Measurements from ENCODE around the gene OR52N1.

OR52N1 gene
- total RNA-seq: 0 reads per million in 2 experiments

DNA sequence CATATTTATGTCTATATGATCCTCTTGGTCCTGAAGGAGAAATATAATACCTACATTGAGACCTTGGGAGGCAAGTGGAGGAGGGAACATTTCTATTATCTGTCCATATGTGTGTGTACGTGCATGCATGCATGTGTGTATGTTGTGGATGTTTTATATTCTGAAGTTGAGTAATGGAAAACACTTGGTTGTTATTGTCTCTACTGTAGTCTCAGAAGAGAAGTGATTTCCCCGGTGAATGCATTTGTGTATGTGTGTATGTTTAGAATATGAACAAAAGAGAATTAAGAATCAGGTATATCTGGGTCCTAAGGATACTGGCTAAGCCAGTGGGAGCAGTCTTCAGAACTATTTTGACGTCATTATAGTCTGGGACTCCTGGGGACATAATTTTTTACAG lies at the start of gene OR52N1:
TSS of gene OR52N1 (minus strand) at position 101 of the 400 bp plus-strand sequence. CDS start 2,449 bp downstream, outside the sequence.
- DNase-seq (ENCODE audit: low read depth): no peak

DNA sequence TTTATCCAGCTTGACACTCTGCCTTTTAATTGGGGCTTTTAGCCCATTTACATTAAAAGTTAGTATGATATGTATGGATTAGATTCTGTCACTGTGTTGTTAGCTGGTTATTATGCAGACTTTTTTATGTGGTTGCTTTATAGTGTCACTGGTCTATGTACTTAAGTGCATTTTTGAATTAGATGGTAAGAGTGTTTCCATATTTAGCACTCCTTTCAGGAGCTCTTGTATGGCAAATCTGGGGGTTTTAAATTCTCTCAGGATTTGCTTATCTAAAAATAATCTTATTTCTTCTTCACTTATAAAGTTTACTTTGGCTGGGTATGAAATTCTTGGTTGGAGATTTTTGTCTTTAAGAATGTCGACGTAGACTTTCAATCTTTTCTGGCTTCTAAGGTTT lies 46.6 kb upstream of the OR52N1 start:
- no peak for DNase-seq (ENCODE audit: low read depth)

DNA sequence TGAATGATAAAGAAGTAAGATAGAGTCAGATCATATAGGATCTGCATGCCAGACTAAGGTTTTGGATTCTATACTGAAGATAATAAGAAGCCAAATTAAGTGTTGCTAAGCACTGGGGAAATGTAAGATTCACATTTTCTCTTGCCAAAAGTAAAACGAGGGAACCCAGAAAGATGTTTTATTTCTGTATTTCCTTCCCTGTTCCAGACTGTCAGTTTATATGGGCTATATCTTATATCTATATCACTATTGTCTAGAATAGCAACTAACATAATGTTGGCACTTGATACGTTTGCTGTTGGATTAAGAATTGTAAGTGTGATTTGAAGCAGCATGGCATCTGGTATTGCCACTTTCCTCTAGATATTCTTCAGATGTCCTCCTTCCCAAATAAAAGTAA lies 42.4 kb upstream of the OR52N1 start:
- no peak for DNase-seq (ENCODE audit: low read depth)

DNA sequence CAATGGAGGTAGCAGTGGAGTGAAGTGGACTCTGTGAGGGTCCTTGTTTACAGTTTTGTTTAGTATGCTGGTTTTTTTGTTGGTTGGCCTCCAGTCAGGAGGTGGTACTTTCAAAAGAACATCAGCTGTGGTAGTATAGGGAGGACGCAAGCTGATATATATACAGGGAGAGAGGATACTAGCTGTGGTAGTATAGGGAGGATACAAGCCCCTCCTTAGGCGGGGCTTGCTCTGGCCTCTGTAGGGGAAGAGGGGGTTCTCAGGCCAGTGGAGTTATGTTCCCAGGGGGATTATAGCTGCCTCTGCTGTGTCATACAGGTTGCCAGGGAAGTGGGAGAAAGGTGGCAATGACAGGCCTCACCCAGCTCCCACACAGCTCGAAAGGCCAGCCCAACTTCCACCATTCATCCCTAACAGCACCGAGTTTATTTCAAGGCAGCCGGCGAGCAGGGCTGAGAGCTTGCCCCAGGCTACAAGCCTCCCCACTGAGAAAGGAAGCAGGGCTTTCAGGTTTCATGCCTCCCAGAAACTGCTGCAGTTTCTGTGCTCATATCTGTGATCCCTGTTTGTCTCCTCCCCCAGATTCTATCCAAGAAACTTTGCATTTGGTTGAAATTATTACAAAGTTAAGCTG lies 40.2 kb upstream of the OR52N1 start:
- DNase-seq (ENCODE audit: low read depth): no peak

DNA sequence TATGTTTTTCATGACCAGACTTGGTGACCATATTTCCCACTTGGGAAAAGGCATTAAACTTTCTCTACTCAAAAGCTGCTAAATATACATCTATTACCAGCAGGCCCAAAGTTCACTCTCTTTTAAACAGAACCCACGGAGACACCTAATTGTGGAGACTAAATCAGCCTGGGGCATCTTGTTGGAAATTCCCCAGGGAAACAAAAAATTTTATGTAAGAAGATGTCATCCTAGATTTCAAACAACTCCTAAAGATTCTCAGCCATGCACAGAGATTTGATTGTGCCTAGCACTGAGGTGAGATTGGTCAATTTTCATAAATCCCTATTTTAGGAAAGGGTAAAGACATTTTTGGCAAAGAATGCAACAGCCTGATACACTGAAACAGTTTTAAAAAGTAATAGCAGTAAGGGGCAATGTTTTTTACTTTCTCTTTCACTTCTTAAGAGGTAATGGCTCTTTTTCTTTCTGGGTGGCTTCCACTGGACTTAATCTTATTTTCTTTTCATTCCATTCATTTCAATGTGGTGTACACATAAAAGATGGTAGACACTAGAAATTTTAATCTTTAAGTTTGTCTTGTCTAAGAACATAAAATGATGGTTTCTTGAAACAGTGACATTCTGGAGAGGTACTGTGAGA lies 27.3 kb upstream of the OR52N1 start:
- no peak for DNase-seq (ENCODE audit: low read depth)

DNA sequence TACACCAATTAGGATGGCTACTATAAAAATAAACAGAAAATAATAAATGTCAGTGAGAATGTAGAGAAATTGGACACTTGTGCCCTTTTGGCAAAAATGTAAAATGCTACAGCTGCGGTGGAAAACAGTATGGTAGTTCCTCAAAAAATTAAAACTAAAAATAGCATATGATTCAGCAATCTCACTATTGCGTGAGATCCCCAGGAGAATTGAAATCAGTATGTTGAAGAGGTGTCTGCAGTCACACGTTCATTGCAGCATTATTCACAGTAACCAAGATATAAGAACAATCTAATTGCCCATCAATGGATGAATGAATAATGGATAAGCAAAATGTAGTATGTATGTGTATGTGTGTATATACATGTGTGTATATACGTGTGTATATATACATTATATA lies 24.5 kb upstream of the OR52N1 start:
- DNase-seq (ENCODE audit: low read depth): no peak

DNA sequence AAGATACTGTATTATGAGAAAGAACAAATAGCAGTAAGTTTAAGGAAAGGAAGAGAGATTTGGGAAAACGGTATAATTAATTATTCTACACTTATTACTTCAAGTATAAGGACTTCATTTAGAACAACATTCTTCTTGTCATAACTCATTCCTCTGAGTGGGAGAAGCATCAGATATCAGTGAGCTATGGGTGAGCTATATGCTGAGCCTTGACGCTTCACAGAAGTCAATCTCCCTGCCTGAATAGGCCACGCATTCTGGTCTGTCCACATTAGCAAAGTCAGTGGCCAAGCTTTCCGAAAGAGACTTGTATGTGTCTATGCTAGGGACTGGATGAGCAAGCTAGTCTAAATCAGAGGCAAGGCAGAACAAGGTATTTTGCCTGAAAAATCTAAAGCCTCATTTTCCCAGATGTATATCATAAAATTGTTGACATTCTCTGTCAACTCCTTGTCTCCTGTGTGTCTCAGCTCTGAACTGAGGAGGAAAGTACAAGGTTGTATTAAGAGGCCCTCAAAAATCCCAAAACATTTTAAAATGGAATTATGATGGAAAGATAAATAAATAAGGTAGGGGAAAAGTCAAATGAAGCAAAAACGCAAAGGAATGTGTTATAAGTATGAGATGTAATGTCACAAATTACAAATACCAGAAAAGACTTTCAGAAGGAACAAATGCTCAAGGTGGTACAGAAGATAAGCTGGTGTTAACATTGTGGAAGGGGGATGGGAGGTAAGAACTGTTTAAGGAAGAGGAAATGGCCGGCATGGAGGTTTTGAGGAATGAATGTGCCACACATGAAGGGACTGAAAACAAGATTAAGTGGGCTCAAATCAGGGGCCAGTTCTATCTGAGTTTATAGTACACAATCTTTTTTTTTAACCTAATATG lies 19.1 kb upstream of the OR52N1 start:
- DNase-seq (ENCODE audit: low read depth): no peak

DNA sequence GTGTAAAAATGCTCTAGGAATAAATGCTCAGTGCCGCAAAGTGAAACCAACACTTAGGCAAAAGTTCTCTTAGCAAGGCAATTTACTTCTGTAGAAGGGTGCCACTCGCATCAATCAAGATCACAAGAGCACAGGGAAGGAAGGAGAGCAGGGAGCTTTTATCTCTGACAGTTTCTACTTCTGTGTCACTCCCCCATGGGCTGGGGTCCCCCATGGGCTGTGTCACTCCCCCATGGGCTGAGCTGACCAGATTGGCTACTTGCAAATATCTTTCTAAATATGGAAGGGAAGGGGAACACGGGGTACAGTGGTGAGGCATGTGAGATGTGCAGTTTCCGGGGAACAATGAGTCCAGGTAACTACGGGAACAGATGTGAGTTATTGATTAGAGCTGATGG lies 18.1 kb upstream of the OR52N1 start:
- no peak for DNase-seq (ENCODE audit: low read depth)

DNA sequence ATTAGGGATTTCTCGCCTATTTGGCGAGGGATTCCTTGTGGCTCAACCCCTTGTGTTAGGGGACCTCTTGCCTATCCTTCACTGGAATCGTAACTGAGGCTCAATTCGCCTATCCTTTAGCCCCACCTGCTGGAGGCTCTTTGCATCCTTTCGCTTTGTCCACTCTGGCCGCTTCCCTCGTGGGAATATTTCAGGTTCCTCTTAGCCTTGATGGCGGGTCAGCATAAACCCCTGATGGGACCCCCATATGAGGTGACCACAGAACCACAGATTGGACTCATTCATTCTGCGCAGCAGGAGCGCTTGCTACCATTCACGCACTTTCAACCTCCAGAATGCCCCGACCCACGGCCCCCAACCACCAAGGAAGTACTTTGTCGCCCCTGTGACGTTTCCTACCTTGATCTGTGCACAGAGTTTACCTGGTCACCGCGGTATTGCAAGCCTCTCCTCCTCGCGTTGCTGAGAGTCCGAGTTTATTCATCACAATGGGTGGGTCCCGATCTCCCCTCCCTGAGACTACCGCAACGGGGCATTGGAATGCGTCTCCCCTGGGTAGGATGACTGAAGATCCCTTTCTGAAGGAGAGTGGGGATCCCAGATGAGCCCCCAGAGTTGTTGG lies 17.5 kb upstream of the OR52N1 start, which contains the start of gene OR52N2:
TSS of gene OR52N2 (plus strand) at position 425 of the 622 bp plus-strand sequence. CDS start 11,412 bp downstream, outside the sequence.
- DNase-seq (ENCODE audit: low read depth): peak; percentile 59

DNA sequence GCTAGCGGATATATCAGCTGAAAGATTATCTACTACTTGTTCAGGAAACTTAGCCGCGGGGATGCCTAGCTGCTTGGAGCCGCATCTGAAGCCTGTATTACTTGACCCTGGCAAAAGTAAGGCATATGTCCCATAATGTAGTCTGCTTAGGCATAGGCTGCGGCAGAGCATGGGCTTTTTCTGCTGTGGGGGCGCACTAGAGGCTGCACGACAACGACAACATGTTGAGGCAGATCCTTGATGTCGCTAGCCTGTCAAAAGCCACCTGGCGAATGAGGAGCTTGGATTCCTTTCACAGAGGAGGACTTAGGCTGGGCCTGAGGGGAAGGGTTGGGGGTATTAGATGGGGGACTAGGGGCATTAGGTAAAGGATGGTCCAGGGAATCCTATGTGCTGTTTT lies 16.5 kb upstream of the OR52N1 start:
- no peak for DNase-seq (ENCODE audit: low read depth)

DNA sequence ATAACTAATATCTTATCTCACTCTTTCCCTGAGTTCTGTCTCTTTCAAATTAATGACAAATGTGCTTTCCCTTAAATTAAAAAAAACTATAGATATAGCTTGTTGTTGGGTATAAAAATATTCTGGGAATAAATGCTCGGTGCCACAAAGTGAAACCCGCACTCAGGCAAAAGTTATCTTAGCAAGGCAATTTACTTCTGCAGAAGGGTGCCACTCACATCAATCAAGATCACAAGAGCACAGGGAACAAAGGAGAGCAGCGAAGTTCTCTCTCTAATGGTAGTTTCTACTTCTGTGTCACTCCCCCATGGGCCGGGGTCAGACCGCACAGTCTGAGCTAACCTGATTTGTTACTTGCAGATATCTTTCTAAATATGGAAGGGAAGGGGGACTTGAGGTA lies 12.9 kb upstream of the OR52N1 start:
- no peak for DNase-seq (ENCODE audit: low read depth)

DNA sequence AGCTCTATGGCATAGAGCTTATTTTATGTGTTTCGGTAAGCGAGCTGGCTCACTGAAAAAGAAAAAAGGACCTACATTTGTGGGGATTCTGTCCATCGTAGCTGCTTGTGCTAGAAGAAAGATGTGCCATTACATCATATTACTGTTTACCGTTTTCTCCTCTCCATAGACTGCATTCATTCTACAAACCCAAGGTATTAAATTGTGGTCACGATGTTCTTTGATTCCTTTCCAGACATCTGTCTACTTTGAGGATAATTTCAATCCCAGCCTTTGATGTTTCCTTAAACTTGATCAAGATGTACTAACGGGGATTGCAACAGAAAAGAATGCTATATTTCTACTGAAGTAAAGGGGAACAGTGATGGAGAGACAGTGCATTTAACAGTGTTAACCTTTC lies 5.5 kb upstream of the OR52N1 start:
- no peak for DNase-seq (ENCODE audit: low read depth)

DNA sequence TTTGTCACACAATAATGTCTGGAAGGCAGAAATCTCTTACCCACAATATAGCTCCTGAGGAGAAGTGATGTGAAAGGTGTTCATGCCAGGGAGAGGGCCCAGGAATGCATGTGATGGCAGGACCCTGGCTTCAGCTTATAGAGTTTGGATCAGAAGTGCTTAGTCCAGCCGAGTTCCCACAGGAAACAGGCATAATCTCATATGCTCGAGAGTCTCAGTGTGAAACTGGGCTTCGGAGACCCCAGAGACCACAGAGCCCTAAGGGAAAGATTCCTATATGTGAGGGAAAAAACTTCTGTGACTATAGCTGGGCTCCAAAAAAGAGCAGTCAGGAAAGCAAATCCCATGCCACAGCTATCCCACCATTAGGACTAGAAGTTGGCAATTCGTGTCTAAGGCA lies 7.8 kb downstream of the OR52N1 start, which contains the start of gene OR52N5:
TSS of gene OR52N5 (minus strand) at position 101 of the 400 bp plus-strand sequence. CDS start 4,721 bp downstream, outside the sequence.
- no peak for DNase-seq (ENCODE audit: low read depth)

DNA sequence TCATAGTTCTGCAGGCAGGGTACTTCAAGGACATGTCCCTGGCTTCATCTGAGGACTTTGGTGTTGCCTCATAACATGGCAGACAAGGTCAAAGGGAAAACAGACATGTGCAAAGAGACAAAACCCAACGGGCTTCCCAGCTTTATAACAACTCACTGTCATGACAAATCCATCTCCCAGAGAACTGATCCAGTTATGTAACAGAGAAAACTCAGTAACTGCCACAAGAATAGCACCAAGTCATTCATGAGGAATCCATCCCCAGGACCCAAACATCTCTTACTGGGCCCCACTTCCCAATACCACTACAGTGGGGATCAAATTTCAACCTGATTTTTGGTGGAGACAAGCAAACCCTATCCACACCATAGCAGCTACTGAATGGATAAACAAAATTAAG lies 24.0 kb downstream of the OR52N1 start:
- DNase-seq (ENCODE audit: low read depth): no peak

DNA sequence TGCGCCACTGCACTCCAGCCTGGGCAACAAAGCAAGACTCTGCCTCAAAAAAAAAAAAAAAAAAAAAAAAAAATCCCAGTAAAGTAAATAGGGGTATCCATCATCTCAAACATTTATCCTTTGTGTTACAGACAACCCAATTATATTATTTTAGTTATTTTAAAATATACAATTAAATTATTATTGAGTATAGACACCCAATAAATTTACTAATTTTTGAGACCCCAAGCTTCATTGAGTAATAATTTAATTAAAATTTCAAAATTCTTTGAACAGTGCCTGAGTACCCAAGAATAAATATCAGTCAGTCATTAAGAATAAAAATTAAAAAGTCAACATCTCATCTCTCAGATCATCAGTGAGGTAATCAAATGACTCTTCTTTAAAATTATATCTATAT lies 37.1 kb downstream of the OR52N1 start, which contains the start of gene OR52N4:
TSS of gene OR52N4 (plus strand) at position 301 of the 400 bp plus-strand sequence. CDS start 498 bp downstream, outside the sequence.
- no peak for DNase-seq (ENCODE audit: low read depth)

DNA sequence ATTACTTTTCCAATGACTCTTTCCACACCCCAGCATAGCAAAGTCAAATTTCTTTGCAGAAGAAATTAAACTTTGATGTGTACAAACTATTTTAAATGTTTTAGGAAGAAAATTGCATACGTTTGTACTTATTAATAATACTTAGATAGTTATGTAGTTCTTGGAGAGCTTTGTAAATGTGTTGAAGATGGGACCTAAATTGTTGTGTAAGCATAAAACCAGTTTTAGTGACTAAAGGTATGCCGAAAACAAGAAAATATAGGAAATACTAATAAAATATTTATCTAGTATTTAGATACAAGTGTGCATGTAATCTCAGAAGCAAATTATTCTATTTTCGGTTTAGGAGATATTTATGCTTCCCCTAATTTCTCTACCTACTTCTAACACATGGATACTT lies 41.2 kb downstream of the OR52N1 start:
- DNase-seq (ENCODE audit: low read depth): no peak

DNA sequence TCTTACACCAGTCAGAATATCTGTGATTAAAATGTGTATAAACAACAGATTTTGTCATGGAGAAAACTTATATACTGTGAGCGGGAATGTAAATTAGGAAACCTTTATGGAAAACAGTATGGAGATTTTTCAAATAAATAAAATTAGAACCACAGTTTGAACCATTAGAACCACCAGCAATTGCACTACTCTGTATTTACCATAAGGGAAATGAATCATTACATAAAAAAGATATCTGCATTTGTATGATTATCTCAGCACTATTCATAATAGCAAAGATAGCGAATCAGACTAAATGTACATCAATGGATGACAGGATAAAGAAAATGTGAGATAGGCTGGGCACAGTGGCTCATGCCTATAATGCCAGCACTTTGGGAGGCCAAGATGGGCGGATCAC lies 44.5 kb downstream of the OR52N1 start:
- DNase-seq (ENCODE audit: low read depth): no peak

DNA sequence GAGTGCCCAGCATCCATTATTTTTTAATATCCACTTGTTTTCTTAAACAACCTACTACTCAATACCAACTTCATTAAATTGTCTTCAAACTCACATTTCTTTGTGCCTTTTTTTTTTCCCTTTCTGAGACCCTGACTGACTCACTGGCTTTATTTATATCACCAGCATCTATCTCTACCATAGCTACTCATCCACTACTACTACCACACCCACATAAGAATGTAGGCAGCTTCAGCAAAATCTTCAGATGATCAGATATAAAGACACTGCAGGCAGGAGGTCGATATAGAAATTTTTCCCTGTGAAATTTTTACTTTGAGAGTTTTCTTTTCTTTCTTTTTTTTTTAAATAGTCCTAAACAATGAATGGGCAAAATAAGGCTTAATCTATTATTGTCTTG lies 52.6 kb downstream of the OR52N1 start:
- no peak for DNase-seq (ENCODE audit: low read depth)

DNA sequence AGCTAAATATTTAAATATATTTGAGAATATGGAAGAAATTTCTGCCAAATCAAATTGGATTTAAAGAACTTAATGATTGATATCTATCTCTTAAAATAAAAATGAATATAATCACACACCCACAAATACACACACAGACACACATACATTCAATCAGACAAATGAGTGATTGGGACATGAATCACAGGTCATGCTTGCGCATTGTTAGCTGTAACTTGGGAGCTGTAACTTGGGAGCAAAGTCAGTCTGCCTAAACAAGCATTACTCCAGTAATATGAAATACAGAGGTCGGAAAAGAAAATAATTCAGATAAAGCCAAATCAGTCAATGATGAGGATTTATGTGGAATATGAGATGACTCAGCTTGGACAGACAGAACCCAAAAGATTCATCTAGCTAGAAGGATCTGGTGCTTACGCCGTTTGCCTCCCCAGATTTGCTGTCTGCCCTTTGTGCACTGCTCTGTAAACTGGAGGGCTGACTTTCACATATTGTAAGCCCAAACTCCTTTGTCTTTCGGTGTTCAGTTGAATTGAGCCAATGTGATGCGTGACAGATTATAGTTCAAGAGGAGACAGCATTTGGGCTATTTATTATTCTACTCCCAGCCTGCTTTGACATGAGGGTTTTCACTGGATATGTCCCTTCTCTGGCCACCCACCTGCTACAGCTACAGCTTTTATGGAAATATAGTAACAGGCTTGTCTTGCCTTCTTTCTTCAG lies 53.2 kb downstream of the OR52N1 start:
- DNase-seq (ENCODE audit: low read depth): no peak

DNA sequence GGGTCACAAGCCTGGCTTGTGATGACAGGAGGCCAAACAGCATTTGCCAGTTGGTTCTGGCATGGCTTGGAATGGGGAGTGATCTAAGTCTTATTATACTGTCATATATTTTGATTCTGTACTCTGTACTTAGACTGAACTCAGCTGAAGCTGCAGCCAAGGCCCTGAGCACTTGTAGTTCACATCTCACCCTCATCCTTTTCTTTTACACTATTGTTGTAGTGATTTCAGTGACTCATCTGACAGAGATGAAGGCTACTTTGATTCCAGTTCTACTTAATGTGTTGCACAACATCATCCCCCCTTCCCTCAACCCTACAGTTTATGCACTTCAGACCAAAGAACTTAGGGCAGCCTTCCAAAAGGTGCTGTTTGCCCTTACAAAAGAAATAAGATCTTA lies 54.0 kb downstream of the OR52N1 start:
- no peak for DNase-seq (ENCODE audit: low read depth)

Data from T follicular helper cell (primary cell).